NCI-H446 treated with DMSO at 0.1 percent for 48 hours (cell line): ENCODE measurements around the gene CACNA2D2.

Source experiments
- DNase-seq: peaks from one replicate; lab custom pipeline; 2025; lab: John Stamatoyannopoulos, UW

Gene CACNA2D2

GRCh38 chr3:50428007-50428633 lies 75.3 kb downstream of the CACNA2D2 start:
- no peak for DNase-seq

GRCh38 chr3:50427217-50427616 lies 76.2 kb downstream of the CACNA2D2 start:
- DNase-seq = no peak

GRCh38 chr3:50425911-50426310 lies 77.5 kb downstream of the CACNA2D2 start:
- no peak for DNase-seq

GRCh38 chr3:50423543-50423942 lies 79.9 kb downstream of the CACNA2D2 start:
- DNase-seq = no peak

- no peak for DNase-seq
Observed at GRCh38 chr3:50422153-50422552, 81.3 kb downstream of the CACNA2D2 start.

GRCh38 chr3:50419595-50420370 lies 83.7 kb downstream of the CACNA2D2 start:
- DNase-seq = no peak

- DNase-seq = no peak
Observed at GRCh38 chr3:50418850-50419249, 84.6 kb downstream of the CACNA2D2 start.

GRCh38 chr3:50417637-50418033 lies 85.8 kb downstream of the CACNA2D2 start:
- DNase-seq = no peak

GRCh38 chr3:50416736-50417636 lies 86.4 kb downstream of the CACNA2D2 start:
- DNase-seq = no peak

- DNase-seq = no peak
Observed at GRCh38 chr3:50415816-50416215, 87.6 kb downstream of the CACNA2D2 start.

GRCh38 chr3:50415061-50415460 lies 88.4 kb downstream of the CACNA2D2 start:
- DNase-seq = no peak

- no peak for DNase-seq
Observed at GRCh38 chr3:50414616-50415015, 88.8 kb downstream of the CACNA2D2 start.

- no peak for DNase-seq
Observed at GRCh38 chr3:50412231-50412754, 91.1 kb downstream of the CACNA2D2 start.

GRCh38 chr3:50411229-50411628 lies 92.2 kb downstream of the CACNA2D2 start:
- no peak for DNase-seq

GRCh38 chr3:50410608-50411139 lies 92.8 kb downstream of the CACNA2D2 start:
- no peak for DNase-seq

GRCh38 chr3:50410185-50410584 lies 93.2 kb downstream of the CACNA2D2 start:
- no peak for DNase-seq

GRCh38 chr3:50408443-50408944 lies 94.9 kb downstream of the CACNA2D2 start:
- DNase-seq = no peak

GRCh38 chr3:50406487-50406886 lies 96.9 kb downstream of the CACNA2D2 start:
- DNase-seq = no peak

GRCh38 chr3:50405249-50405648 lies 98.2 kb downstream of the CACNA2D2 start:
- DNase-seq = no peak

- no peak for DNase-seq
Observed at GRCh38 chr3:50401978-50402595, 101.3 kb downstream of the CACNA2D2 start.

GRCh38 chr3:50396502-50396901 lies 106.9 kb downstream of the CACNA2D2 start:
- no peak for DNase-seq
